Measurements from ENCODE around the gene ZNF2. TPM values are rescaled to one million over a fixed set of nuclear protein-coding genes. Genes with fewer than 3 reads are reported as not detected.

Gene ZNF2
- total RNA-seq, 2 donors from 2014 or later: 0.99 to 2.3 TPM

GRCh38 chr2:95207111-95207961 lies 41.7 kb downstream of the ZNF2 start, which contains the start of gene ZNF892:
Gene ZNF892 (plus strand): TSS chr2:95207521. CDS start chr2:95207816, 295 bp downstream.
- H3K4me1 ChIP-seq: peaks cover 17% of the 10 kb centered on the region
- 0 to 1% methylated on average over 3 to 74 of the region's 74 CpGs for WGBS, 2 donors
- peak; percentile 93 to 95 (median 94) for DNase-seq
- TF ChIP-seq POLR2A (IDR thresholded peaks at IDR 0.05) (peak; percentile 52 to 80 (median 78)), CTCF (IDR thresholded peaks at IDR 0.05) (peak in 5 of 7 experiments; percentile 17 to 57 (median 51))
- ATAC-seq: peak; percentile 99
- no peaks in the 10 kb centered on the region for H3K27me3 ChIP-seq
- intact Hi-C loops (cut with DNase I): no loop called here
- H3K4me3 ChIP-seq: peak within 1 kb of the TSS; percentile 68 to 83
- peak within 1 kb of the TSS; percentile 76 to 90 (median 80) for H3K27ac ChIP-seq
- peaks cover 0 to 11% (median 0%) of the 10 kb centered on the region in 3 donors for H3K9me3 ChIP-seq
- H3K36me3 ChIP-seq (replicated peaks in 1 of 2; ENCODE audit: insufficient read depth in 1 of 2, low read depth in 2 of 2): peaks cover 6 to 10% of the 10 kb centered on the region in 2 donors

- intact Hi-C loops (cut with DNase I): no loop called here
- Histone ChIP-seq H3K9me3 (peaks cover 0 to 18% (median 0%) of the 10 kb centered on the region in 3 donors), H3K27me3 (no peaks in the 10 kb centered on the region), H3K4me3 (peak overlapping the region in 1 of 2 donors; percentile 83), H3K27ac (no peak overlapping the region), H3K36me3 (replicated peaks in 1 of 2; ENCODE audit: insufficient read depth in 1 of 2, low read depth in 2 of 2) (peaks cover 8 to 18% of the 10 kb centered on the region in 2 donors), H3K4me1 (peaks cover 17% of the 10 kb centered on the region)
- DNase-seq (no peak), ATAC-seq (no peak)
- 61 to 64% methylated on average over 6 of the region's 6 CpGs for WGBS, 2 donors
- TF ChIP-seq CTCF (IDR thresholded peaks at IDR 0.05) (no peak), POLR2A (IDR thresholded peaks at IDR 0.05) (no peak)
These were observed 42.5 kb downstream of the ZNF2 start for GRCh38 chr2:95208106-95208505.

- H3K27me3 ChIP-seq: no peaks in the 10 kb centered on the region
- peaks cover 0 to 82% (median 0%) of the 10 kb centered on the region in 3 donors for H3K9me3 ChIP-seq
- peaks cover 21 to 27% of the 10 kb centered on the region in 2 donors for H3K36me3 ChIP-seq (replicated peaks in 1 of 2; ENCODE audit: insufficient read depth in 1 of 2, low read depth in 2 of 2)
- H3K4me1 ChIP-seq: no peaks in the 10 kb centered on the region
- no peak overlapping the region for H3K27ac ChIP-seq
- TF ChIP-seq CTCF (IDR thresholded peaks at IDR 0.05) (no peak), POLR2A (IDR thresholded peaks at IDR 0.05) (no peak)
- DNase-seq (no peak), ATAC-seq (no peak)
- intact Hi-C loops (cut with DNase I): no loop called here
- H3K4me3 ChIP-seq: no peak overlapping the region
- WGBS, 2 donors: 95 to 98% methylated on average over 6 of the region's 6 CpGs
These were observed 49.5 kb downstream of the ZNF2 start for GRCh38 chr2:95215018-95215612.

- Histone ChIP-seq H3K9me3 (peaks cover 0 to 48% (median 0%) of the 10 kb centered on the region in 3 donors), H3K27ac (no peak overlapping the region), H3K36me3 (replicated peaks in 1 of 2; ENCODE audit: insufficient read depth in 1 of 2, low read depth in 2 of 2) (peaks cover 0 to under 1% of the 10 kb centered on the region in 2 donors), H3K4me3 (no peak overlapping the region), H3K4me1 (no peaks in the 10 kb centered on the region), H3K27me3 (no peaks in the 10 kb centered on the region)
- ATAC-seq (no peak), DNase-seq (no peak)
- intact Hi-C loops (cut with DNase I): no loop called here
- TF ChIP-seq POLR2A (IDR thresholded peaks at IDR 0.05) (no peak), CTCF (IDR thresholded peaks at IDR 0.05) (no peak)
- WGBS, 2 donors: 93 to 95% methylated on average over 3 of the region's 3 CpGs
These were observed 54.8 kb downstream of the ZNF2 start for GRCh38 chr2:95220449-95220848.

Data from body of pancreas (tissue), 4 donors.